22Rv1 (cell line): Measurements from ENCODE around the gene CNPY4.

Source experiments
- H3K27ac ChIP-seq: fragments of 450-650 bp; 2 replicates; pipeline ENCODE4 v1.5.1; 2017
- ZFX ChIP-seq: fragments of 450-650 bp; IDR thresholded peaks from 2 replicates; pipeline ENCODE4 v1.6.1; 2017; ENCODE audit warnings: antibody characterized with exemption, borderline replicate concordance
- TF ChIP-seq, protein P1 (sequence below): fragments of 450-650 bp; IDR thresholded peaks from 2 replicates; pipeline ENCODE4 v1.5.1; 2017; ENCODE audit warnings: mild to moderate bottlenecking

Gene CNPY4

DNA sequence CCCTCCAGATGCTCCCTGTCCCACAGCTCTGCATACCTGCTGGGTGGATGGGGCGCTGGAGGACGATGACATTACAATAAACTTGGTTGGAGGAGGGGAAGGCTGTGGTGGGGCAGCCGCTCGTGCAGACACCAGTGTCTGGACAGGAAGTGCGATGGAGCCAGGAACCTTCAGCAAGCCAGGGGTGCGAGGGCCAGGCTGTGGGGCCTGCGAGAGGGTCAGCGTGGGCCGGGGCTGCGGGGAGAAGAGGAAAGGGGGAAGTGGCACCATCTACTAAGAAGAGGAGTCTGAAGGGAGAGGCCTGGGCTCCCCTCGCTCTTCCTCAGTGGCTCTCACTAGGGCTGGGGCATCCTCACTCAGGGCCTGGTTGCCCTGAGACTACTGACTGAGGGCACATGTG is 11.5 kb upstream of the CNPY4 start:
- no peak for TF ChIP-seq ZFX
- TF ChIP-seq, protein P1, sequence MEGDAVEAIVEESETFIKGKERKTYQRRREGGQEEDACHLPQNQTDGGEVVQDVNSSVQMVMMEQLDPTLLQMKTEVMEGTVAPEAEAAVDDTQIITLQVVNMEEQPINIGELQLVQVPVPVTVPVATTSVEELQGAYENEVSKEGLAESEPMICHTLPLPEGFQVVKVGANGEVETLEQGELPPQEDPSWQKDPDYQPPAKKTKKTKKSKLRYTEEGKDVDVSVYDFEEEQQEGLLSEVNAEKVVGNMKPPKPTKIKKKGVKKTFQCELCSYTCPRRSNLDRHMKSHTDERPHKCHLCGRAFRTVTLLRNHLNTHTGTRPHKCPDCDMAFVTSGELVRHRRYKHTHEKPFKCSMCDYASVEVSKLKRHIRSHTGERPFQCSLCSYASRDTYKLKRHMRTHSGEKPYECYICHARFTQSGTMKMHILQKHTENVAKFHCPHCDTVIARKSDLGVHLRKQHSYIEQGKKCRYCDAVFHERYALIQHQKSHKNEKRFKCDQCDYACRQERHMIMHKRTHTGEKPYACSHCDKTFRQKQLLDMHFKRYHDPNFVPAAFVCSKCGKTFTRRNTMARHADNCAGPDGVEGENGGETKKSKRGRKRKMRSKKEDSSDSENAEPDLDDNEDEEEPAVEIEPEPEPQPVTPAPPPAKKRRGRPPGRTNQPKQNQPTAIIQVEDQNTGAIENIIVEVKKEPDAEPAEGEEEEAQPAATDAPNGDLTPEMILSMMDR = no peak
- peak overlapping the region; percentile 3; the same call in 1 of the 2 replicates for H3K27ac ChIP-seq

DNA sequence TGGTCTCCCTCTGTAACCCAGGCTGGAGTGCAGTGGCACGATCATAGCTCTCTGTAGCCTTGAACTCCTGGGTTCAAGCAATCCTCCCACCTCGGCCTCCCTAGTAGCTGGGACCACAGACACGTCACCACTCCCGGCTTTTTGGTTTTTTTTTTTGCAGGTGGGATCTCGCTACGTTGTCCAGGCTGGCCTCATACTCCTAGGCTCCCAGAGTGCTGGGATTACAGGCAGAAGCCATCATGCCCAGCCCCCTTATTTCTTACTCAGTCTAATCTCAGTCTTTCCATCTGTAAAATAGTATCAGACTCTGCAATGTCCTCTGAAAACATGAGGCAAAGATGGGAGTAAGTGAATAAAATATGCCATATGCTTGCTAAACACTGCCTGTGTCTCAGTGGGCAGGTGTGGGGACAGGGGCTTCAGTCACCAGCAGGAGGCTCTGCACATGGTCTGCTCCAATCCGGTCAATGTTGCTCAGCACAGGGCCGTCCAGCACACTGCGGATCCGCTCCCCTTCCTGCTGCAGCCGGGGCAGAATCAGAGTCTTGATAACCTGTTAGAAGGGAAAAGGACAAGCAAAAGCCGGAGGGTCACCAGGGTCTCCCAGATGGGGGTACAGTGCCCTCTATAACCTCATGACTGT is 9.8 kb upstream of the CNPY4 start:
- TF ChIP-seq, protein P1 = peak; percentile 12; the same call in 1 of the 2 replicates
- TF ChIP-seq ZFX = no peak
- no peak overlapping the region for H3K27ac ChIP-seq

DNA sequence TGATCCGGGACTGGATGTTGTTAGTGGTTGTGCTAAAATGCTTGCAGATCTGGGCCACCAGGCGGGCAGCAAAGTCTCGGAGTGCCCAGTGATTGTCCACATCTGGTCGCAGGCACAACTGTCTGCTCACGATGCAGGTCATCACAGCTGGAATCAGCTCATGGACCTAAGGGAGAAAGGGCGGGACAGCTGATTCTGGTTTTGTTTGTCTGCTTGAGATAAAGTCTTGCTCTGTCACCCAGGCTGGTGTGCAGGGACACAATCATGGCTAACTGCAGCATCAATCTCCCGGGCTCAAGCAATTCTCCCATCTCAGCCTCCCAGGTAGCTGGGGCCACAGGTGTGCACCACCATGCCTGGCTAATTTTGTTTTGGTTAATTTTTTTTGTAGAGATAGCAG is 8.3 kb upstream of the CNPY4 start:
- no peak for TF ChIP-seq ZFX
- TF ChIP-seq, protein P1 = no peak
- no peak overlapping the region for H3K27ac ChIP-seq

DNA sequence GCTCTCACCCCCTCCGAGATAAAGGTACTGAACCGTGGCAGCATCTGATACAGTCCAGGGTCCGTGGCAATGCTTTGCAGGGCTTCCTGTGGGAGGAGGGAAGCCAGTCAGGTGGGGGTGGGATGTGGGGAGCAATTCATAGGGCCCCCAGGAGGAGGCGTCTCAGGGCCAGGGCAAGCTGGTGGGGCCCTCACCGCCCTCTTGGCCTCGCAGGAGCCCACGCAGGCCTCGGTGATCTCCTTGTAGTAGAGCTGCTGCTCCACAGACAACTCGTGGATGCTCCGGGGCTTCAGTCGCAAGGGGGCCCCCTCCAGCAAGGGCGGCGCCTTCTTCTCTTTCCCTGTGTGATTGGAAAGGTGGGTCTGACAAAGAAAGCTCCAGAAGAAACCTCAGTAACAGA is 7.5 kb upstream of the CNPY4 start:
- TF ChIP-seq ZFX = no peak
- TF ChIP-seq, protein P1 = no peak
- H3K27ac ChIP-seq = no peak overlapping the region

GRCh38 chr7:100115026-100115425 is 4.4 kb upstream of the CNPY4 start:
- H3K27ac ChIP-seq = no peak overlapping the region
- no peak for TF ChIP-seq ZFX
- TF ChIP-seq, protein P1 = no peak

- peak overlapping the region; percentile 88 for H3K27ac ChIP-seq
- TF ChIP-seq, protein P1 = no peak
- TF ChIP-seq ZFX = no peak
Observed at GRCh38 chr7:100118388-100119071, 904 bp upstream of the CNPY4 start.
